Erythroblast (primary cell): ENCODE measurements around the gene MDGA2.

Experiments used
- GATA1 ChIP-seq: IDR thresholded peaks from 2 replicates; pipeline ENCODE4 v1.6.1; 2011; ENCODE audit warnings: low read depth, mild to moderate bottlenecking, control low read depth, low read length, moderate library complexity
- POLR2A ChIP-seq: IDR thresholded peaks from 2 replicates; pipeline ENCODE4 v1.6.1; 2011; ENCODE audit warnings: mild to moderate bottlenecking, low read length

GRCh38 chr14:47539031-47539461, 136.4 kb downstream of the MDGA2 start:
- TF ChIP-seq POLR2A: no peak
- TF ChIP-seq GATA1: no peak
